T-helper 1 cell treated with Interleukin-12 subunit alpha and Interleukin-12 subunit beta and Interleukin-4 antibody, amounts not matched to agents 30 μg/mL and 1 μg/mL, for 36 hours (primary cell): Measurements from ENCODE around the gene CACNA1S.
A peak's percentile ranks its signal among the peaks of the same experiment; 100 is the strongest.

ENCODE experiments used
- H3K27ac Mint-ChIP-seq: one replicate; pipeline ENCODE4 v1.8.0; 2021; ENCODE audit warnings: mild to moderate bottlenecking, mixed read lengths
- H3K27me3 Mint-ChIP-seq: one replicate; pipeline ENCODE4 v1.8.0; 2021; ENCODE audit warnings: low read depth, mixed read lengths
- H3K36me3 Mint-ChIP-seq: one replicate; pipeline ENCODE4 v1.8.0; 2021; ENCODE audit warnings: low read depth, mixed read lengths
- H3K4me1 Mint-ChIP-seq: one replicate; pipeline ENCODE4 v1.8.0; 2021; ENCODE audit warnings: low read depth, mixed read lengths
- H3K4me3 Mint-ChIP-seq: one replicate; pipeline ENCODE4 v1.8.0; 2021; ENCODE audit warnings: mild to moderate bottlenecking, moderate library complexity, mixed read lengths
- H3K9me3 Mint-ChIP-seq: one replicate; pipeline ENCODE4 v1.8.0; 2021; ENCODE audit warnings: mixed read lengths

CACNA1S gene

DNA sequence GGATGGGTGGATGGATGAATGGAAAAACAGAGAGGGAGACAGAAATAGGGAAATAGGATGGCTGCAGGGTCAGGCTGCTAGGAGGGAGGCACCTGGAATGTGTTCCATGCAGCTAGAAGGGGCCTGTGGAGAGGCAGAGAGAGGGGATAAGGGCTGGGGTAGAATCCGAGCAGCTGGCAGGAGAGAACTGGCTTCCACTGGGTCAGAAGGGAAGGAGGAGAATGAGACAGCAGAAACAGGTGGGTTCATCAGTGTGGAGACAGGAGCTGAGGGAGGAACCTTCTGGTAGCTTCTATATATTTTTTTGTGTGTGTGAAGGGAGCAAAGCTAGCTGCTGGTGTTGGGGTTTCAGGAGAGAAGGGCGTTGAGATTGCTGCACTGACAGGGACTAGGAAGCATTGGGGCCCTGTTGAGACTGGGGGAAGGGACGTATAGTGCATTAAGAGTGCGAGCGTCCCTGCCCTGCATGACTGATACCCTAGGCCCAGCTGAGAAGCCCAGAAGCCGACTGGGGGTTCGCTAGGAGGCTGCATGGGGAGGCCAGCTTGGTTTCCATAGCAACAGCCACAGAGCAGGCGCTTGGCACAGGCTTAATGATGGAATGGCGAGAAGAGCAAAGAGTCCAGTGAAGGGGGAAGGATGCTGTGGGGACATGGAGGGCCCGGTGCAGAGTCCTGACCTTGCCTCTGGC, 73.9 kb downstream of the CACNA1S start:
- Mint-ChIP-seq H3K9me3 (no peaks in the 10 kb centered on the region), H3K27ac (no peak overlapping the region), H3K27me3 (no peaks in the 10 kb centered on the region), H3K36me3 (no peaks in the 10 kb centered on the region), H3K4me3 (no peak overlapping the region), H3K4me1 (peaks cover 4% of the 10 kb centered on the region)

DNA sequence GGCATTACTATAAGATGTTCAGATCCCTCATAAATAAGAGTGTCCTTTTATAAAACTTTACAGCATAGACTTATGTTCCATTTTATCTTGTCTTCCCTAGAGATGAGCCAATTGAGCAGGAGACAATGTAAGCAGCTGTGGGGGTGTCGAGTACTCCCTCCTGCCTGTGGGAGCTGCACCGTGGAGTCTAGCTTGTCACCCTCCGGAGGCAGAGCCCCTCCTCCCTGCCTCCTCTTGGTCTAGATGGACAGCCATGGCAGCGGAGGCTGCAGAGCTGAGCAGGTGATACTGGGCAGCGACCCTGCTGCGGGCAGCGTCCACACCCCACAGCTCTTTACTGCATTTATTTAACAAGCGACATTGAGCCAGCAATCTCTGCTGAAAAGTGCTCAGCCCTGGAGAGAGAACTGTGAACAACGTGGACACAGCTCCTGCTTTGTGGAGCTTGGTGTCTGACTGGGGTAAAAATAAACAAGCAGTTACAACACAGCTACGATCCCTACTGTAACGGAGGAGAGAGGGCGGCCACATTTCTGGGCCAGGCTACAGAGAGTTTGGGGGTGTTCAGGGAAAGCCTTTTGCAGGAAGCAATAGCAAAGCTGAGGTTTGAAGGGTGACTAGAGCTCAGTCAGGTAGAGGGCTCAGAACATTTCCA, 75.9 kb downstream of the CACNA1S start:
- H3K4me1 Mint-ChIP-seq: no peaks in the 10 kb centered on the region
- H3K36me3 Mint-ChIP-seq: no peaks in the 10 kb centered on the region
- no peak overlapping the region for H3K27ac Mint-ChIP-seq
- no peak overlapping the region for H3K4me3 Mint-ChIP-seq
- H3K9me3 Mint-ChIP-seq: no peaks in the 10 kb centered on the region
- H3K27me3 Mint-ChIP-seq: no peaks in the 10 kb centered on the region

DNA sequence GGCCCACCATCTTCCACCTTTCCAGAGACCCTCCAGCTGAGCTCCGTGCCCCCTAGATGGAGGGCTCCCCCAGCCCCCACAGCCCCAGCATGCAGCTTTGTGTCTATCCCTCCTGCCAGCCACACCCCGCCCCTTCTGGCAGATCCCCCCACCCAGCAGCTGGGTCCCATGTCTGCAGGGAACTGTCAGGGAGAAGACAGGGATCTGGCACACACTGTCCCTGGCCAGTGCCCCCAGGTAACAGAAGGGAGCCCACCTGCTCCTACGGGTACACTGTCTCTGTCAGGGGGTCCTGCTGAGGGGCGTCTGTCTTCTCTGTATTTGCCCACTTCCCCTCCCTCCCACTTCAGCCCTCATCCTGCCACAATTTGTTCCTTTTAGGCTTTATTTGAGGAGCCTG, 77.6 kb downstream of the CACNA1S start:
- no peak overlapping the region for H3K27ac Mint-ChIP-seq
- no peaks in the 10 kb centered on the region for H3K36me3 Mint-ChIP-seq
- no peak overlapping the region for H3K4me3 Mint-ChIP-seq
- no peaks in the 10 kb centered on the region for H3K9me3 Mint-ChIP-seq
- no peaks in the 10 kb centered on the region for H3K4me1 Mint-ChIP-seq
- no peaks in the 10 kb centered on the region for H3K27me3 Mint-ChIP-seq

DNA sequence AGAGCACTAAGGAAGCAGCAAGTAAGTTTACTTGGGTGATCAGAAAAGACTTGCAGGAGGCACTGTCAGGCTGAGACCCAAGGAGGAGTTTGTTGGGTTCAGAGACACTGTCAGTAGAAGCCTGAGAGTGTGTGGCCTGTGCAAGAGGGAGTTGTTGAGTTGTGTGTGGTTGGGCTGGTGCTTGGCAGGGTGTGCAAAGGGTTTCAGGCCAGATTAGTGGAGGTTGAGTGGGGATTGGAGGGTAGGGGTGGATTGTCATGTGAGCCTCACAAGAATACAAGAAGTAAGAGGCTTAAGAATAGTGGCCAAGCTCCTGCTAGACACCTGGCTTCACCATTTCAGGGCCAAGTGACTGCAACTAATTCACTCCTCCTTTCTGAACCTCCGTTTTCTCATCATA, 79.8 kb downstream of the CACNA1S start:
- Mint-ChIP-seq H3K4me1 (peaks cover 8% of the 10 kb centered on the region), H3K36me3 (no peaks in the 10 kb centered on the region), H3K27me3 (no peaks in the 10 kb centered on the region), H3K9me3 (no peaks in the 10 kb centered on the region), H3K4me3 (no peak overlapping the region), H3K27ac (no peak overlapping the region)

DNA sequence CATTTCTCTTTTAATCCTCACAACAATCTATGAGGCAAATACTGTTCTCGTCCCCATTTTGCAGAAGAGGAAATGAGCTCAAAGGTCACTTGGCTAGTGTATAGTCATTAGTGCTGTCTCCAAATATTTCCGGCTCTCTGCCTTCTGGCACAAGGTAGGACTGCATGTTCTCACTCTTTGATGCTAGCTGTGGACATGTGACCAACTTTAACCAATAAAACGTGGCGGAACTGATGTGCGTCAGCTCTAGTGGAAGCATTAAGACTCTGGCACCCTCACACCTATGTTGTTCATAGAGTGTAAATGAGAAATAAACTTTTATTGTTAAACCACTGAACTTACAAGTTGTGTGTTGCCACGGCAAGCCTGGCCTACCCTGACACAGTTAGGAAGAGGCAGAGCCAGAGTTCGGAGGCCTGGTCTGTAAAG, 83.8 kb downstream of the CACNA1S start:
- peaks cover 40% of the 10 kb centered on the region for H3K4me1 Mint-ChIP-seq
- H3K4me3 Mint-ChIP-seq: no peak overlapping the region
- H3K36me3 Mint-ChIP-seq: no peaks in the 10 kb centered on the region
- no peaks in the 10 kb centered on the region for H3K9me3 Mint-ChIP-seq
- H3K27ac Mint-ChIP-seq: no peak overlapping the region
- H3K27me3 Mint-ChIP-seq: no peaks in the 10 kb centered on the region

DNA sequence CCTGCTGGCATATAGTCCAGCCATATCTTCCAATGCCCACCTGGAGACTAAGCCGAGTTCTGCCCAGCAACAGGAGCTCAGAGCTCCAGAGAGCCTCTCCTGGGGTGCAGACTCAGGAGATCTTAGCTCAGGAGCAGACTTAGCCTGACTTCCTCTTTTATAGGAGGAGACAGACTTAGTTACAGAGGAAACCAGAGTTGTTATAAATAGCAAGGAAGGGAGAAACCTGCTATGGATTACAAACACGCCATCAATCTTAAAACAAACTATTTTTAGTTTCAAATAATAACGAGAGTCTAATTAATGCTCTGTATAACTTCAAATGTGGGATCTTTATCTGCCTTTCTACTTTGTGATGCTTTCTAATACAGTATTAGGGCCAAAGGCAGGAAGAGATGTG, 85.4 kb downstream of the CACNA1S start:
- no peaks in the 10 kb centered on the region for H3K9me3 Mint-ChIP-seq
- peak overlapping the region; percentile 55 for H3K4me3 Mint-ChIP-seq
- H3K27ac Mint-ChIP-seq: peak overlapping the region; percentile 47
- H3K4me1 Mint-ChIP-seq: peaks cover 50% of the 10 kb centered on the region
- peaks cover 8% of the 10 kb centered on the region for H3K36me3 Mint-ChIP-seq
- no peaks in the 10 kb centered on the region for H3K27me3 Mint-ChIP-seq

DNA sequence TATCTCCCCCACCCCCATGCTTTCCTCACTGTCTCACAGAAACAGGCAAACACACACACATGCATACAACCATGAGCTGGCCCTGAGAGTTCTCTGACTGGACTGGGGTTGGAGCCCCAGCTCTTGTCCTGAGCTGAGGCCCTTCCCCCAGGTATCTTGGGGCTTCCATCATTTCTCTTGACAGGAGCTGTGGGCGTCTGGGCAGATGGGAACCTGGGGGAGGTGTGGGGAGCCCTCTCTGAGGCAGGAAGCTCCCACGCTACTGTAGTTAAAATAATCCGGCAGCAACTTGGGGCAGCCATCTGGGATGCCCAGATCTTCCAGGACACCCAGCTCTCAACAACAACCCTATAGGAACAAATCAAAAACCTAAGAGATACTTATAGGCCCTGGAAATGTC, 86.0 kb downstream of the CACNA1S start:
- peak overlapping the region; percentile 66 for H3K27ac Mint-ChIP-seq
- no peaks in the 10 kb centered on the region for H3K9me3 Mint-ChIP-seq
- no peaks in the 10 kb centered on the region for H3K27me3 Mint-ChIP-seq
- peaks cover 11% of the 10 kb centered on the region for H3K36me3 Mint-ChIP-seq
- peak overlapping the region; percentile 55 for H3K4me3 Mint-ChIP-seq
- H3K4me1 Mint-ChIP-seq: peaks cover 54% of the 10 kb centered on the region

DNA sequence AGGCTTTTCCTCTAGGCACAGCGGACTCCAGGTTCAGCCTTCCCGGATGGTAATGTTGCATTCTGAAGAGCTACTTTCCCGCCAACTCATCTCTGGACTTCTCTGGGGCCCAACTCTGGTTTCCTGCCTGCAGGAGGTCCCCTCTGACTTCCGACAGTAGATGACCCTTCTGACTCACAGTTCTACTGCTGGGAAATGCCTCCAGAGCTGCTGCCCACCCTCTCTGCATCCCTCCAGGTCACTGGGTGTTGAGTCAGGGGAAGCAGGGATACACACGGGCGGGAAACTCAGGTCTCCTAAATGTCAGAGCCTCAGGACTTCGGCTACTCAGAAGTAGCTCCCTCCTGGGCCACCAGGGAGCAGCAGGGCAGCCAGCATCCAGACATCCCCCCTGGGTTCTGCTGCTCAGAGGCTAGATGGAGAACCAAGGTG, 86.6 kb downstream of the CACNA1S start:
- Mint-ChIP-seq H3K27ac (peak overlapping the region; percentile 71), H3K4me3 (peak overlapping the region; percentile 55), H3K36me3 (peaks cover 11% of the 10 kb centered on the region), H3K4me1 (peaks cover 58% of the 10 kb centered on the region), H3K27me3 (no peaks in the 10 kb centered on the region), H3K9me3 (no peaks in the 10 kb centered on the region)

DNA sequence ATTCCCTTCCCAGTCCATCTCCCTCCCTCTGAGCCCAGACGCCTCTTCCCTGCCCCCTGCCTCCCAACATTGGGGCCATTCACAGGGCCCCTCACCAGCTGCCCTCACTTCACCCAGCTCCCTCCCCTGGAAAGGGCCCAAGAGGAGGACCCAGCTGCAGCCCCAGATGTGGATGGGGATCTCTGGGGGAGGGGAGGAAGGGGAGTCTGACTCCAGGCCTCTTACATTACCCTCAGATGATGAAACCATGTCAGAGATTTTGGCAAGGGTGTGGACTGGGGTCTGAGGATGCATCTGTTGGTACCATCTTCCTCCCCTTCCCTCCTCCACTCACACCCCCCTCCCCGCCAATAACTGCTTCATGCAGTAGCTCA, 87.6 kb downstream of the CACNA1S start:
- Mint-ChIP-seq H3K9me3 (no peaks in the 10 kb centered on the region), H3K4me1 (peaks cover 68% of the 10 kb centered on the region), H3K4me3 (no peak overlapping the region), H3K27me3 (no peaks in the 10 kb centered on the region), H3K36me3 (peaks cover 11% of the 10 kb centered on the region), H3K27ac (no peak overlapping the region)

DNA sequence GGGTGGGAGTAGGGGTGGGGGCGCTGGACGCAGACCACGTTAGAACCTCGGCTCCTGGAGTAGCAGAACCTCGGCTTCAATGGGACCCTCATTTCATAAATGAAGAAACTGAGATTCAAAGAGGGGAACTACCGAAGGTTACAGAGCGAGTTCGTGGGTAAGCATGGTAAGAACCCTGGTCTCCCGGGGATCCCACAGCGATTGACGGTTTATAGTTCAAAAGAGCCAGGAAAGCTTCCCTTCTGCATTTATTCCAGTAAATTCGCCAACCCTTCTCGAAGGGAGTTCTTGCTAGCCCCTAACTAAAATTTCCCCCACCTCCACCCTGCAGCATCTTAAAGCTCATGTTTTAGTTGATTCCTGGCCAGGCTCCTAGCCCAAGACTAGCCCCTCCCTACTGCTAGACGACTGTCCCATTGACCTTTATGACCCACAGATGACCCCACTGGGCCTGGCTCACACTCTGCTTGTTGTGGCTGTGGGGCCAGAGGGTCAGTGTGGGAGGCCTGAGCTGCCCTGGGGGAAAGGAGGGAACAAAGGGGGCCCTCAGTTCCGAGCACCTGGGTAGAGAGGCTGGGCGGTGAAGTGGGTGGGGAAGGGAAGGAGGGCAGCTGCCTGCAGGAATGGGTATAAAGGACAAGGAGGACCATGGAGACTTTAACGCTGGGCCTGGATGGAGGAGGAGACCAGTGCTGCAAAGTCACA, 88.2 kb downstream of the CACNA1S start:
- Mint-ChIP-seq H3K36me3 (peaks cover 13% of the 10 kb centered on the region), H3K4me1 (peaks cover 73% of the 10 kb centered on the region), H3K27me3 (no peaks in the 10 kb centered on the region), H3K9me3 (no peaks in the 10 kb centered on the region), H3K27ac (no peak overlapping the region), H3K4me3 (peak overlapping the region; percentile 42)

DNA sequence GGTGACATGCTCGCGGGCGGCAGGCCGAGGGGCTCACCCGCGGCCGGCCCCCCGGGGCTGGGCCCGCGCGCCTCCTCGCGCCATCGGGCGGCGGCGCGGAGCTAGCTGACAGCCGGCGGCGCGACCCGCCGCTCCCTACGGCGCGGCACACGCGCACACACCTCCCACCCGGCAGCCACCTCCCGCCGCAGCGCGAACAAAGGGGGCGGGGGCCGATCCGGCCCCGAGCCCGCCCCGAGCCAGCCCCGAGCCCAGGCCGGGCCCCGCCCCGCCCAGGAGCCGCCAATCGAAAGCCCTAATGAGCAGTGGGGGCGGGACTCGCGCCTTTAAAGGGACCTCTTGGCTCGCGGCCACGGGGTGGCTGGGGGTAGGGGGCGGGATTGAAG, 88.7 kb downstream of the CACNA1S start, which contains the start of gene KIF21B:
TSS of gene KIF21B (minus strand) at position 198 of the 386 bp plus-strand sequence. CDS start 331 bp downstream, outside the sequence.
- Mint-ChIP-seq H3K4me3 (peak within 1 kb of the TSS; percentile 98), H3K4me1 (peaks cover 75% of the 10 kb centered on the region), H3K27me3 (no peaks in the 10 kb centered on the region), H3K9me3 (no peaks in the 10 kb centered on the region), H3K36me3 (peaks cover 13% of the 10 kb centered on the region), H3K27ac (peak within 1 kb of the TSS; percentile 93)

DNA sequence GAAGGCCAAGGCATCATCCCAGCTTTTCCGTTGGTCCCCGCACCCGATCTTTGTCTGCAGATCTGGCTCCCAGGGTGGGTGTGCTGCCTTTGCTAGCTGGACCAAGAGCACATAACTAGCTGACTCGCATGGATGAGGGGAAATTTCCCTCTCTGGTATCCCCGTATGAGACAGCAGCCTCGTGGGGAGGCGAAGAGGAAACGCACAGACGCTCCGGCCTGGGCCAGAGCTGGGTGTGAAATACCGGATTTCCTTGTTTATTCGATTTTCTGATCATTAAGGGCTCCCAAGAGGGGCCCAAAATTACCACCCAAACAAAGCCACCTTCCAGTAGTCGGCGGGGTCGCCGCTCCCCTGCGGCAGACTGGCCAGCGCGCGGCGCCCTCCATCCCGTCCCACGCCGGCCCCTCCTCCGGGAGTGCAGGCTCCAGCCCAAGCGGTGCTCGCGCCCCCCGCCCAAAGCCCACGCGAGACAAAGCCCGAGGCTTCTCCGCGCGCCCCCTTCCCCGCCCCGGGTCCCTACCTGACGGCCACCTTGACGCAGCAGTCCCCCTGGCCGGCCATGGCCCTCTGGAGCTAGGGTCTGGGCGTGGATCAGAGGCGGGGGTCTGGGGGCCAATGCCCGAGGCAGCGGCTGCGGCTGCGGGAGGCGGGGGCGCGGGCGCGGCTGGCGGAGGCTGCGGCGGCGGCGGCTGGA, 89.3 kb downstream of the CACNA1S start:
- H3K27me3 Mint-ChIP-seq: no peaks in the 10 kb centered on the region
- peak overlapping the region; percentile 93 for H3K27ac Mint-ChIP-seq
- peak overlapping the region; percentile 98 for H3K4me3 Mint-ChIP-seq
- H3K9me3 Mint-ChIP-seq: no peaks in the 10 kb centered on the region
- H3K4me1 Mint-ChIP-seq: peaks cover 76% of the 10 kb centered on the region
- H3K36me3 Mint-ChIP-seq: peaks cover 18% of the 10 kb centered on the region

DNA sequence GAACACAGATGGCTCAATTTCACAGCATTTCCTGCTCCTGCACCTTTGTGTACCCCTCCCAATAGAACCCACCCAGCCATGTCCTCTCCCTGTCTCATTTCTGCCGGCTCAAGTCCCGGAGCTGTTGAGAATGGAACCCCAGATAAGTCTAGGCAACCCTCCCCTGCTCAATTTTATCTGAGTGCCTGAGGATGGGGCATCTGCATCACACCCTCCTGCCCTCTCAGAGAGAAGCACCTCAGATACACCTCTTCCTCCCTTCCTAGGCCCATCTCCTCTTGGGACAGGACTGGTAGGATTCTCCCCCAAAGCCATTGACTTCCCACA, 89.8 kb downstream of the CACNA1S start:
- no peaks in the 10 kb centered on the region for H3K27me3 Mint-ChIP-seq
- H3K27ac Mint-ChIP-seq: peak overlapping the region; percentile 93

DNA sequence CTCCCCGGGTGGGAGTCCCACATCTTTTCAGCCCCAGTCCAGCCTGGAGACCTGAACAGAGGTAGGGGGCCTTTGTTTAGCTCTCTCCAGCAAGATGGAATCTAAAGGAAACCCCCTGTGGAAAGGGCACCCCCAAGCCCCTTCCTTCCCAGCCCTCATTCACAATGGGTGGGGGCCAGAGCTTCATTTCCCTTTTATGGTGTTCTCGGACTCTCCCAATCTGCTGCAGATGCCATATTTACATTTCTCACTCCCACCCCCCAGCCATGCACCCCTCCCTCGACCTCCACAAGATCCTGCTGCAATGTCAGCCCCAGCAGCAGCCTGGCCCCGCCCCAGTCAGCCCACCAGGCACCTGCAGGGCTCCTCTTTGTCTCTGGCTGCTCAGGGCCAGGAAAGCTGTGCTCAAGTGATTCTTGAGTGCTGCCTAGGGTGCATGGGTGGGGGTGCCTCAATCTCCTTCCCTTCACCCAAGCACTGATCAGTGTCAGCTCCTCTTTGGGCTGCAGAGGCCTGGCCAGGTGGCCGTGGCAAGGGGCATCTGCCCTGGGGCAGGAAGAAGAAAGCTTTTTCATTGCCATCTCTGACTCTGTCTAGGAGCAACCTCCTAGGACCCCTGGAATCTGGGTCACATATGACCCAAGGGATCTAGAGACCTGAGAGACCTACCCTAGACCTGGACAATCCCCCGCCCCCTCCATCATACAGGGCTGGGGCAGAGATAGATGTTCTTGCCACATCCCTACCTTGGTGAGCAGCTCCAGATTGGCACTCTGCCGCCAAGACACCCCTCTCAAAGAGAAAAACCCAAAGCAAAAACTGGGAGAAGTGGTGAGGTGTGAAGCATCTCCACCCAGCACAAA, 90.4 kb downstream of the CACNA1S start:
- H3K36me3 Mint-ChIP-seq: peaks cover 19% of the 10 kb centered on the region
- no peaks in the 10 kb centered on the region for H3K9me3 Mint-ChIP-seq
- H3K27me3 Mint-ChIP-seq: no peaks in the 10 kb centered on the region
- peak overlapping the region; percentile 98 for H3K4me3 Mint-ChIP-seq
- H3K4me1 Mint-ChIP-seq: peaks cover 76% of the 10 kb centered on the region
- H3K27ac Mint-ChIP-seq: peak overlapping the region; percentile 93

More for the DNA sequence above, 89.8 kb downstream of the CACNA1S start:
- H3K4me3 Mint-ChIP-seq: peak overlapping the region; percentile 98
- H3K9me3 Mint-ChIP-seq: no peaks in the 10 kb centered on the region
- peaks cover 19% of the 10 kb centered on the region for H3K36me3 Mint-ChIP-seq
- peaks cover 76% of the 10 kb centered on the region for H3K4me1 Mint-ChIP-seq
